ENCODE measurements around the gene CARHSP1. TPM values are rescaled to one million over a fixed set of nuclear protein-coding genes. Genes with fewer than 3 reads are reported as not detected.

CARHSP1 gene
- total RNA-seq, 1 donor from 2014 or later, result 115 TPM

- H3K4me3 Mint-ChIP-seq, result no peak overlapping the region
- Histone ChIP-seq H3K79me2 (ENCODE audit: low read depth) (no peaks in the 10 kb centered on the region), H3K9me3 (ENCODE audit: low read depth) (no peaks in the 10 kb centered on the region), H3K27ac (no peak overlapping the region), H3K27me3 (no peaks in the 10 kb centered on the region), H2AFZ (replicated peaks) (no peak overlapping the region), H3F3A (ENCODE audit: low read depth) (no peaks in the 10 kb centered on the region), H3K4me1 (no peaks in the 10 kb centered on the region), H3K9ac (no peak overlapping the region), H4K20me1 (ENCODE audit: low read depth) (no peaks in the 10 kb centered on the region), H3K4me3 (no peak overlapping the region), H3K36me3 (no peaks in the 10 kb centered on the region), H3K4me2 (no peak overlapping the region)
- DNase-seq (ENCODE audit: low spot score), result no peak
- H3K36me3 Mint-ChIP-seq, result peaks cover 29% of the 10 kb centered on the region
- peaks cover 11% of the 10 kb centered on the region for H3K4me1 Mint-ChIP-seq
- H3K9me3 Mint-ChIP-seq, result no peaks in the 10 kb centered on the region
- peaks cover 2% of the 10 kb centered on the region for H3K27me3 Mint-ChIP-seq (ENCODE audit: insufficient read depth, low read depth)
- TF ChIP-seq EZH2phosphoT487 (IDR thresholded peaks at IDR 0.05), result no peak
- TF ChIP-seq EZH2 (IDR thresholded peaks at IDR 0.05), result no peak
- TF ChIP-seq CTCF (IDR thresholded peaks at IDR 0.05), result no peak
- H3K27ac Mint-ChIP-seq, result no peak overlapping the region
These were observed 46.4 kb downstream of the CARHSP1 start for GRCh38 chr16:8822403-8822802.

GRCh38 chr16:8819411-8820034 lies 49.3 kb downstream of the CARHSP1 start:
- H3K9me3 ChIP-seq (ENCODE audit: low read depth), result no peaks in the 10 kb centered on the region
- H4K20me1 ChIP-seq (ENCODE audit: low read depth), result no peaks in the 10 kb centered on the region
- peaks cover 4% of the 10 kb centered on the region for H3F3A ChIP-seq (ENCODE audit: low read depth)
- Mint-ChIP-seq H3K36me3 (peaks cover 39% of the 10 kb centered on the region), H3K4me1 (peaks cover 11% of the 10 kb centered on the region), H3K27ac (peak overlapping the region; percentile 9), H3K4me3 (no peak overlapping the region), H3K9me3 (no peaks in the 10 kb centered on the region), H3K27me3 (ENCODE audit: insufficient read depth, low read depth) (peaks cover 2% of the 10 kb centered on the region)
- H3K27ac ChIP-seq, result no peak overlapping the region
- no peaks in the 10 kb centered on the region for H3K27me3 ChIP-seq
- no peak for TF ChIP-seq EZH2 (IDR thresholded peaks at IDR 0.05)
- TF ChIP-seq EZH2phosphoT487 (IDR thresholded peaks at IDR 0.05), result no peak
- no peak for TF ChIP-seq CTCF (IDR thresholded peaks at IDR 0.05)
- no peak overlapping the region for H3K4me3 ChIP-seq
- no peak for DNase-seq (ENCODE audit: low spot score)
- H3K36me3 ChIP-seq, result no peaks in the 10 kb centered on the region
- no peak overlapping the region for H2AFZ ChIP-seq (replicated peaks)
- no peak overlapping the region for H3K4me2 ChIP-seq
- no peaks in the 10 kb centered on the region for H3K79me2 ChIP-seq (ENCODE audit: low read depth)
- no peak overlapping the region for H3K9ac ChIP-seq
- H3K4me1 ChIP-seq, result no peaks in the 10 kb centered on the region

GRCh38 chr16:8818504-8819270 lies 50.1 kb downstream of the CARHSP1 start:
- Mint-ChIP-seq H3K9me3 (no peaks in the 10 kb centered on the region), H3K4me3 (no peak overlapping the region), H3K27me3 (ENCODE audit: insufficient read depth, low read depth) (peaks cover 2% of the 10 kb centered on the region), H3K4me1 (peaks cover 11% of the 10 kb centered on the region), H3K27ac (peak overlapping the region; percentile 9), H3K36me3 (peaks cover 37% of the 10 kb centered on the region)
- Histone ChIP-seq H2AFZ (replicated peaks) (no peak overlapping the region), H3K36me3 (no peaks in the 10 kb centered on the region), H3K4me2 (no peak overlapping the region), H3K27me3 (no peaks in the 10 kb centered on the region), H4K20me1 (ENCODE audit: low read depth) (no peaks in the 10 kb centered on the region), H3K4me1 (no peaks in the 10 kb centered on the region), H3K9me3 (ENCODE audit: low read depth) (no peaks in the 10 kb centered on the region), H3K79me2 (ENCODE audit: low read depth) (no peaks in the 10 kb centered on the region), H3K27ac (no peak overlapping the region), H3K4me3 (no peak overlapping the region), H3K9ac (no peak overlapping the region), H3F3A (ENCODE audit: low read depth) (peaks cover 4% of the 10 kb centered on the region)
- no peak for DNase-seq (ENCODE audit: low spot score)
- TF ChIP-seq CTCF (IDR thresholded peaks at IDR 0.05) (no peak), EZH2phosphoT487 (IDR thresholded peaks at IDR 0.05) (no peak), EZH2 (IDR thresholded peaks at IDR 0.05) (no peak)
